Osteoblast (primary cell): ENCODE results near the gene PLK2. TPM values are rescaled to one million over a fixed set of nuclear protein-coding genes. Genes with fewer than 3 reads are reported as not detected.

Source experiments
- DNase-seq: peaks from one replicate; pipeline ENCODE4 v3.0.0; 2011; ENCODE audit warnings: low spot score, mixed read lengths; ENCODE audit not compliant: insufficient read length; ENCODE audit errors: missing footprints
- H2AFZ ChIP-seq: 2 replicates; pipeline ENCODE4 v1.6.0; 2011; ENCODE audit warnings: mild to moderate bottlenecking, low read length
- H3K27ac ChIP-seq: 2 replicates; pipeline ENCODE4 v1.5.1; 2011; ENCODE audit warnings: mild to moderate bottlenecking, low read depth, low read length, moderate library complexity
- H3K27me3 ChIP-seq: 2 replicates; pipeline ENCODE4 v1.6.0; 2012; ENCODE audit warnings: mild to moderate bottlenecking, control low read depth, inconsistent platforms, low read length, moderate library complexity; ENCODE audit not compliant: insufficient read depth
- H3K36me3 ChIP-seq: 2 replicates; pipeline ENCODE4 v1.5.1; 2011; ENCODE audit warnings: mild to moderate bottlenecking, low read length, control low read depth, moderate library complexity; ENCODE audit not compliant: insufficient read depth
- H3K4me1 ChIP-seq: 2 replicates; pipeline ENCODE4 v1.5.1; 2011; ENCODE audit warnings: mild to moderate bottlenecking, low read length, control low read depth, moderate library complexity; ENCODE audit not compliant: insufficient read depth
- H3K4me2 ChIP-seq: 2 replicates; pipeline ENCODE4 v1.6.0; 2011; ENCODE audit warnings: mild to moderate bottlenecking, low read length; ENCODE audit not compliant: insufficient read depth
- H3K4me3 ChIP-seq: fragments of 200-600 bp; sonication (generic); 3 replicates; pipeline ENCODE4 v1.5.1; 2012; ENCODE audit warnings: mild to moderate bottlenecking, low read length, inconsistent platforms; ENCODE audit not compliant: insufficient read depth
- H3K79me2 ChIP-seq: 2 replicates; pipeline ENCODE4 v1.6.0; 2012; ENCODE audit warnings: mild to moderate bottlenecking, low read length, control low read depth, inconsistent platforms; ENCODE audit not compliant: insufficient read depth
- H3K9me3 ChIP-seq: 2 replicates; pipeline ENCODE4 v1.5.1; 2011; ENCODE audit warnings: low read depth, low read length, control low read depth
- H4K20me1 ChIP-seq: 2 replicates; pipeline ENCODE4 v1.6.0; 2012; ENCODE audit warnings: mild to moderate bottlenecking, low read length, control low read depth; ENCODE audit not compliant: insufficient read depth
- total RNA-seq: library from RNA; depleted of rRNA; stranded (reverse); fragments of >200 nt; gene quantifications from 2 replicates; pipeline ENCODE4 v1.2.3, GENCODE V29; 2012
- TF ChIP-seq, protein P1 (sequence below): IDR thresholded peaks from 2 replicates; pipeline ENCODE4 v1.5.1; 2011; ENCODE audit warnings: mild to moderate bottlenecking, low read depth, low read length, moderate library complexity; ENCODE audit errors: extremely low read depth

The PLK2 gene
- total RNA-seq, 1 donor, result 220 TPM

DNA sequence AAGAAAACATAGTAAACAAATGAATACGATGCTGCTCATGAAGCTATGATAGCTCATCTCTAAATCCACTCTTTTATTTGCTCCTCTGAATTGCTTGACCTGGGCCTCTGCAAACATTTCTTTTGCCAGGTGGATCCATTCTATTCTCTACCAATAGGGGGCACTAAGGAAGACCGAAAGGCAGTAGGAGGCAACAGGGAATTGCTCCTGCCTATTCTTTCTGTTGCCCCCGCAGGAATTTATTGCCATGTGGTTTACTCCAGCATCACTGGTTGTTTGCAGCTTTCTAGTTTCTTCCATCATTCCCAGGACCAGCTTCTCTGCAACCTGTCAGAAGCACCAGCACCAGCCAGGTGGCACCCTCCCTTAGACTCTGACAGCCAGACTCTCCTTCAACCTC lies 36.6 kb upstream of the PLK2 start:
- Histone ChIP-seq H3K4me1 (no peaks in the 10 kb centered on the region), H3K4me2 (no peak overlapping the region), H3K27me3 (peaks cover 19% of the 10 kb centered on the region), H3K27ac (no peak overlapping the region), H2AFZ (no peak overlapping the region), H4K20me1 (no peaks in the 10 kb centered on the region), H3K79me2 (no peaks in the 10 kb centered on the region), H3K4me3 (no peak overlapping the region), H3K9me3 (no peaks in the 10 kb centered on the region), H3K36me3 (no peaks in the 10 kb centered on the region)
- TF ChIP-seq, protein P1, sequence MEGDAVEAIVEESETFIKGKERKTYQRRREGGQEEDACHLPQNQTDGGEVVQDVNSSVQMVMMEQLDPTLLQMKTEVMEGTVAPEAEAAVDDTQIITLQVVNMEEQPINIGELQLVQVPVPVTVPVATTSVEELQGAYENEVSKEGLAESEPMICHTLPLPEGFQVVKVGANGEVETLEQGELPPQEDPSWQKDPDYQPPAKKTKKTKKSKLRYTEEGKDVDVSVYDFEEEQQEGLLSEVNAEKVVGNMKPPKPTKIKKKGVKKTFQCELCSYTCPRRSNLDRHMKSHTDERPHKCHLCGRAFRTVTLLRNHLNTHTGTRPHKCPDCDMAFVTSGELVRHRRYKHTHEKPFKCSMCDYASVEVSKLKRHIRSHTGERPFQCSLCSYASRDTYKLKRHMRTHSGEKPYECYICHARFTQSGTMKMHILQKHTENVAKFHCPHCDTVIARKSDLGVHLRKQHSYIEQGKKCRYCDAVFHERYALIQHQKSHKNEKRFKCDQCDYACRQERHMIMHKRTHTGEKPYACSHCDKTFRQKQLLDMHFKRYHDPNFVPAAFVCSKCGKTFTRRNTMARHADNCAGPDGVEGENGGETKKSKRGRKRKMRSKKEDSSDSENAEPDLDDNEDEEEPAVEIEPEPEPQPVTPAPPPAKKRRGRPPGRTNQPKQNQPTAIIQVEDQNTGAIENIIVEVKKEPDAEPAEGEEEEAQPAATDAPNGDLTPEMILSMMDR, result peak; percentile 26
- no peak for DNase-seq

DNA sequence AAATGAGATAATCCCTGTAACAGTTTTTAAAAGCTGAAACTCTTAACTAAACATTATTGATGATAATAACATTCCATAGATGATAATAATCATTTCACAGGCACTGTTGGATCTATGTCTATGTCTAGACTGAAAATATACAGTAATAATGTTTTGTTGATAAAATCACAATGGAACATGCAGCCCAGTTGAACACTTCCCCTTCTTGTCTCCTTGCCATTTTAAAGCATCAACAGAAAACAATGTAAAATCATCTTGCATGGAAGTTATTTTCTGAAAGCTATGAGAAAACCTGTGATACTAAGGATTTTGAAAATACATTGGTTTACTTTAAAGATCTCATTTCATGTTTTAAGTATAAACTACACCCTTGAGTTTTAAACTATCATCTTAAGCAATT lies 33.3 kb upstream of the PLK2 start:
- Histone ChIP-seq H3K4me2 (no peak overlapping the region), H3K9me3 (no peaks in the 10 kb centered on the region), H3K27ac (no peak overlapping the region), H3K36me3 (no peaks in the 10 kb centered on the region), H2AFZ (no peak overlapping the region), H4K20me1 (no peaks in the 10 kb centered on the region), H3K27me3 (peaks cover 28% of the 10 kb centered on the region), H3K4me1 (no peaks in the 10 kb centered on the region), H3K79me2 (no peaks in the 10 kb centered on the region), H3K4me3 (no peak overlapping the region)
- DNase-seq, result no peak
- TF ChIP-seq, protein P1, result no peak

DNA sequence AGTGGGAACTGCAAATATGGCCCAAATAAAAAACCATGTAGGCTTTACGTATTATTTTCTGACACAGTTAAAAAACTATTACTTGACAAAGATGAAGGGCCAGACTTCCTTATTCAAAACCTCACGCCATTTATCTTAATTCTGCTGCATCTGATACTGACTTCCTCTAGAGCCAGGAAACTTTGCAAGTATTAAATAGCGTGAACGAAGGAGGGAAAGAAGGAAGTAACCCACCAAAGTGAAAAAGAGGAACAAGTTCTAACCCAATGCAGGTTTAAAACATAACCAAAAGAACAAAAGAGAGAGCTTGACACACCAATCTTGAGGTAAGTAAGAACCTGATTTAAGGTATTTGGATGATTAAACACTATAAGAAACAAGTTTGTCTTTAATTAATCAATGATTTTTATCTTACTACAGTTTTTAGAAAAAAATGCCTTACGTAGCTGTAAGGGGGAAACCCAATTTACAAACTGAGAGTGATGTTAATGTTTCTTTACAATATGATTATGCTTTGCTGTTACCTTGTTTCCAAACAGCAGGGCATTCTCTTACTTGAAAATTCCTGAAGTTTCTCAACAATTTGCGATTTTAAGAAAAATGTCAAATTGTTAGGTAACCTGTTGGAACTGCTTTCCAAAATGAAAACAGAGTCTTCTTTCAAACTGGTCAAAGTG lies 31.5 kb upstream of the PLK2 start, which contains the start of gene GAPT:
GAPT (plus strand) TSS at position 220 of the 677 bp plus-strand sequence. CDS start 3,102 bp downstream, outside the sequence.
- Histone ChIP-seq H2AFZ (no peak within 1 kb of the TSS), H3K4me3 (no peak within 1 kb of the TSS), H3K4me1 (no peaks in the 10 kb centered on the region), H3K36me3 (no peaks in the 10 kb centered on the region), H3K4me2 (no peak within 1 kb of the TSS), H3K27ac (no peak within 1 kb of the TSS), H4K20me1 (no peaks in the 10 kb centered on the region), H3K79me2 (no peaks in the 10 kb centered on the region), H3K27me3 (peaks cover 40% of the 10 kb centered on the region), H3K9me3 (no peaks in the 10 kb centered on the region)
- DNase-seq, result no peak
- TF ChIP-seq, protein P1, result no peak

DNA sequence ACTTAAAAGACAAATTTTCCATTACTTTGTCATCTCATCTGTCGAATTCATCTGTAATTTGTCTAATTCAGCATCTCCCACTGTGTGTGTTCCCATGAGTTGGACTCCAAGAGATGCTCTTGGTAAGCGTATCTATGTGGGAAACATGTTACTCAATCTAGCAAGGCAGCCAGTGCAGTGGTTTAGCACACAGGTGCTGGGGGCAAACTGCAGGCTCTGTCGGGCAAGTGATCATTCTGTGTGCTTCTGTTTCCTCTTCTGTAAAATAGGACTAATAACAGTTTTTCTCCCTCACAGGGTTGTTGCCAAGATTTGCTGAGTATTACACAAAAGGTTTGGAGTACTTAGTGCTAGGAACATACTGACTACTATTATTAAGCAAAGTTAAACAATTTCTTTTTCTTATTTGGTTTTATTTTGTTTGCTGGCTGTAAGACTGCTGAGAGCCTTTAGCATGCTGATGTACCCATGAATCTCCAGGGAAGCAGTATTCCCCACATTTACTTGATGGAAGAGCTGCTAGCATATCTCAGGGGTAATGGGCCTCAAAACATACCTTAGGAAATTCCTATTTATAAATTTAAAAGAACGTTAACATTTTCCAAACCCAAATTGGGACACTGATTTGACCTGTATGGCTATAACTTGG lies 30.6 kb upstream of the PLK2 start:
- H3K27me3 ChIP-seq, result peaks cover 46% of the 10 kb centered on the region
- H3K36me3 ChIP-seq, result no peaks in the 10 kb centered on the region
- no peaks in the 10 kb centered on the region for H3K9me3 ChIP-seq
- no peak overlapping the region for H3K27ac ChIP-seq
- H3K79me2 ChIP-seq, result no peaks in the 10 kb centered on the region
- H3K4me2 ChIP-seq, result no peak overlapping the region
- no peak overlapping the region for H2AFZ ChIP-seq
- H3K4me1 ChIP-seq, result no peaks in the 10 kb centered on the region
- no peaks in the 10 kb centered on the region for H4K20me1 ChIP-seq
- no peak for DNase-seq
- H3K4me3 ChIP-seq, result no peak overlapping the region
- TF ChIP-seq, protein P1, result no peak
